GM18505 (cell line): ENCODE results near the gene GALNTL6.
"Not testable (repeated sequence)": the region's sequence is repeated elsewhere in the genome, so short reads cannot be mapped to it uniquely, and the experiment has no call there.

Experiments
- ATAC-seq: cut with Tn5 transposase; IDR thresholded peaks from one replicate; pipeline ENCODE4 v1.9.1; 2021; ENCODE audit not compliant: unreplicated experiment
- POLR2A ChIP-seq: IDR thresholded peaks from 4 replicates; pipeline ENCODE4 v1.6.1; 2011; ENCODE audit warnings: borderline replicate concordance; ENCODE audit not compliant: insufficient read depth, insufficient read length; ENCODE audit errors: extremely low read depth

The GALNTL6 gene

DNA sequence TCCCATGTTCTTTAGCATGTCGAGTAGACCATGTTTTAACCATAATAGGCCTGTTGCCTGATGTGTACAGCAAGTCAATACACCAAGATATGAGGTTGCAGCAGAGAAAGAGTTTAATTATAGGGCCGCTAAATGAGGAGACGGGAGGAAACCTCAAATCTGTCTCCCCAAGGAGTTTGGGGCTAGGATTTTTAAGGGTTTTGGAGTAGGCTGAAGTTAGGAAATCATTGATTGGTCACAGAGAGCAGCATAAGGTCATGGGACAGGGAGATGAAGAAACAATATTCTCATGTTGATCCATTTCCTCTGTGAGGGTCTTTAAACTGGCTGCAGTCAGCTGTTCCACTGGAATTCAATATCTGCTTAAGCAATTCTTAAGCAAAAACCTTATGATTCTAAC lies 1195.2 kb downstream of the GALNTL6 start:
- no peak for ATAC-seq
- no peak for TF ChIP-seq POLR2A

DNA sequence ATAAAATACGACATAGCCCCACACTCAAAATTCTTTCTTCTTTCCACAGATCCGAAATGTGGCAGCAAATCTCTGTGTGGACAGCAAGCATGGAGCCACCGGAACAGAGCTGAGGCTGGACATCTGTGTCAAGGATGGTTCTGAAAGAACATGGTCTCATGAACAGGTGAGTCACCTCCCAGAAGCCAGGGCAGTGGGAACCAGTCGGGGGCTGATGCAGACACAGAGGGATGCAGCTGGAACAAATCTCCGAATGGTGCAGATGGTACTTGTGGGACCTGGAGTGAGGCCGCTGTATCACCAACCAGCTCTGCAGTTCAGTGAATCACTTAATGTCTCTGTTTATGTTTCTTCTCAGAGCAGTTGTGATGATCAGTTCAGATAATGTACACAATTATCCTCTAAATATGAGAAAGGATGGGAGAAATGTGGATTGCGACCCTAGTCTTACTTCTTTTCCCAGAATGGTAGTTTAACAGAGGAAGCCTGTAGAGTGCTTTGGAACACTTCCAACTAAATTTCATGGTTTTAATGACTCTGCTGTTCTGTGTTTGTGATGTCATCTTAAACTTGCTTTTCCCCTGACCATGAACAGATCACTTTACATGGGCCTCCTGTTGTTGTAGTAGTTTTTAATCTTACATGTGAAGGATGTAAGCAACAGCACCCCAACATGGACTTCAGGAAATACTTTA lies 1196.1 kb downstream of the GALNTL6 start:
- no peak for ATAC-seq

DNA sequence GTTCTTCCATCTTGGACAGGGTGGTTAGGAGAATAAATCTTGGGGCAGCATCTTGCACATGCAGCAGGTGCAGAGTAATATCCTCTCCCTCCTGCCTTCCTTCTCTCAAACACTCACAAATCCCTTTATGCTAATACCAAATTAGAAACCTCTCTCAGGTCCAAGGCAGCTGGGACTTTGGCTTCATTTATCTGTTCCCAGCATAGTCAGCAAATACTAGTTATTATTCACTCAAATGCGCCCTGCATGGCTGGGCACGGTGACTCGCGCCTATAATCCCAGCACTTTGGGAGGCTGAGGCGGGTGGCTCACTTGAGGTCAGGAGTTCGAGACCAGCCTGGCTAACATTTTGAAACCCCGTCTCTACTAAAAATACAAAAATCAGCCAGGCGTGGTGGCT lies 1199.4 kb downstream of the GALNTL6 start:
- no peak for TF ChIP-seq POLR2A
- no peak for ATAC-seq

More for the DNA sequence above, 1196.1 kb downstream of the GALNTL6 start:
- no peak for TF ChIP-seq POLR2A

DNA sequence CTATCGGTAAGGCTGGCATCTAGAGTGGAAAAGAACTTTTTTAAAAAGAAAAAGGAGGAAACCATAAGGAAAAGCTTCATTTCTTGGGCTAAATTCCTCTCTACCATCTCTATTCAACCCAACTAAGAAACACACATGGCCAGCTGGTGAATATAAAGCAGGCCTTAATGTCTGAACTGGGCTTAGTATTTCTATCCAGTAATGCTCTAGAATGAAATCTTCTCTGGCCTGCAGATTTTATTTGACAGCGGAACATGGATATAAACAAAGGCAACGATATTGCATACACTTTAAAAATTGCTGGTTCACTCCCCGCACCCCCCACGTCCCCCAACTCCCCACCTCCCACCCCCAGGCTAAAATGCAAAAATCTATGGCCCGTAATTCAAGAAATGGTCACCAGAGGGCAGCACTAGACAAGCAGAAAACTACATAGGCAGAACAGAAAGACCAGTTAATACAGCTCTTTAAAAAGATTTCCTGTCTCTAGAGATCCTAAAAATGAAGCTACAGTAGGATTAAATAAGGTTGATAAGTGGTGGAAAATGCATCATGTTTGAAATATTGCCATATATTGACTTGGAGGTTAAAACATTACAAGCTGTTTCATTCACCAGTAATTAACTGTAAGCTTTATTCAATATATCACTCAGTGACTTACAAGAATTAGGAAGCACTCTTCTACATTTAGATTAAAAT lies 1200.2 kb downstream of the GALNTL6 start:
- ATAC-seq: no peak
- no peak for TF ChIP-seq POLR2A

DNA sequence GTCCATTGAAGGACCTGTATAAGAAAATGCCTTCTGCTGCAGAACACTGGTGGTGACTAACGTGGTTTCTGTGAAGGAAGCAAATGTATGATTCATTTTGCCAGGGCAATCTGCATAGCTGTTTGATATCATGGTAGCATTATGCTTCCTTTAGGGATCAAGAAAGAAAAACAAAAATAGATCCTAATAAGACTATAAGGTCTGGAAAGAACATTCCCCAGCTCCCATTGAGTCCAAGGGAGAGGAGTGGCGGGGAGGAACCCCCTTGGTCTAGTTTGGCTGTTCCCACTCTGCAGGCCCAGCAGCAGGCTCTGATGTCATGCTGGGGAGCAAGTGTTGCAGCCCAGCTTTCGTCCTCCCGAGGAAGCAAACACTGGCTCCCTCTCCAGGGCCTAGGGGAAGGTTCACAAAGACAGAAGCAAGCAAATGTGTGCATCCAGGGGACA lies 1200.9 kb downstream of the GALNTL6 start:
- TF ChIP-seq POLR2A: no peak
- ATAC-seq: no peak

DNA sequence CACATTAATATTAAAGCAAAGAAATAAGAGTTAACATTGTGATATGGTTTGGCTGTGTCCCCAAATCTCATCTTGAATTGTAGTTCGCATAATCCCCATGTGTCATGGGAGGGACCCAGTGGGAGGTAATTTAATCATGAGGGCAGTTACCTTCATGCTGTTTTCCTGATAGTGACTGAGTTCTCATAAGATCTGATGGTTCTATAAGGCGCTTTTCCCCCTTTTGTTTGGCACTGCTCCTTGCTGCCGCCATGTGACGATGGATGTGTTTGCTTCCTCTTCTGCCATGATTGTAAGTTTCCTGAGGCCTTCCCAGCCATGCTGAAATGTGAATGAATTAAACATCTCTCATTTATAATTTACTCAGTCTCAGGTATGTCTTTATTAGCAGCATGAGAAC lies 1201.6 kb downstream of the GALNTL6 start:
- no peak for ATAC-seq

DNA sequence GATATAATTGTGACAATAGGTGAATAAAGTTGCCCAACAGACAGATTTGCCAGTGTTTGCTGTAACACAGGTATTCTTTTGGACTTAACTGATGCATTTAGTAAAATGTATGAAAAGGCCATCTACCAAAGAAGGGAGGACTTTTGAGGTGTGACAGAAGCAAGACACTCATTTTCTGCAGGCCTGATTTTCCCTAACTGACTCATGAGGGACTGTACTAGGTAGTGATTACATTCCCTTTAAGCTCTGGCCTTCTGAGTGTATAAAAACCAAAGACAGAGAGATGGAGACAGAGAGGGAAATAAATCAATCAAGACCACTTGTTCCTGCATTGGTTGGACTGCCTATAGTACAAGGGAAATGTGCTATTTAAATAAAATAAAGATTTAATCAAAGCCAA lies 1204.6 kb downstream of the GALNTL6 start:
- no peak for ATAC-seq
- no peak for TF ChIP-seq POLR2A

More for the DNA sequence above, 1201.6 kb downstream of the GALNTL6 start:
- no peak for TF ChIP-seq POLR2A

DNA sequence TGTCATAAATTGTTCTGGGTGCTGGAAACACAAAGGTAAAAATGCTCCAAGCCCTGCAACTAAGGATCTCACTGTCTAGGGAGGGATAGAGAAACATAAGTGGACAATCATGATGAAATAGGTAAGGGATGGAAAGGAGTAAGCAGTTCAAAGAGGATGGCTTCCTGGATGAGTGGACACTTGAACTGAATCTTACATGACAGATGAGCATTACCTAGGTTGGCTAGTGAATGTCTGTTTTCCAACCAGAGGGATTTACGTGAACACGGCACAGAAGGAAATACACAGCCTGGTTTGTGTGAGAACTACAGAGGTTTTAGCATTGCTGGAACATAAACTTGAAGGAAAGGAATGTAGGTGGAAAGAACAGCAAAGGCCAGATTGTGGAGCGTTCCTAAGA lies 1205.2 kb downstream of the GALNTL6 start:
- ATAC-seq: no peak
- TF ChIP-seq POLR2A: no peak

DNA sequence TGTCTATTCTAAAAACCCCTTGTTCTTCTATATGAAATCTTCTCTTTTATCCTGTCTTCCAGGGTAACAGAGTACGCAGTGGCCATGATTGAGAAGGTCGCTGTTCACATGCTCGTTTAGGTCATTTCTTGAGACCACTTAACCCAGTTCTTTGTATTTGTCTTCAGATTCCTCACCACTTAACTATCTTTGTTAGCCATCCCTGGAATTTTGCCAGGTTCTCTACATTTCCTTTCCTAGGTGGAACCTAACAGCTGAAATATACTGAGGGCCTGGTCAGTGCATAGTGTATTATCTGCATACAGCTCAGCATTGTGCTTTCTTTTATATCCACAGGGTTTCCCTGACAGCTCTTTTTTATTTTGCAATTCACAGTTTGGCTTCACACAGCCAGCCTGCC lies 1206.5 kb downstream of the GALNTL6 start:
- TF ChIP-seq POLR2A: no peak
- no peak for ATAC-seq

DNA sequence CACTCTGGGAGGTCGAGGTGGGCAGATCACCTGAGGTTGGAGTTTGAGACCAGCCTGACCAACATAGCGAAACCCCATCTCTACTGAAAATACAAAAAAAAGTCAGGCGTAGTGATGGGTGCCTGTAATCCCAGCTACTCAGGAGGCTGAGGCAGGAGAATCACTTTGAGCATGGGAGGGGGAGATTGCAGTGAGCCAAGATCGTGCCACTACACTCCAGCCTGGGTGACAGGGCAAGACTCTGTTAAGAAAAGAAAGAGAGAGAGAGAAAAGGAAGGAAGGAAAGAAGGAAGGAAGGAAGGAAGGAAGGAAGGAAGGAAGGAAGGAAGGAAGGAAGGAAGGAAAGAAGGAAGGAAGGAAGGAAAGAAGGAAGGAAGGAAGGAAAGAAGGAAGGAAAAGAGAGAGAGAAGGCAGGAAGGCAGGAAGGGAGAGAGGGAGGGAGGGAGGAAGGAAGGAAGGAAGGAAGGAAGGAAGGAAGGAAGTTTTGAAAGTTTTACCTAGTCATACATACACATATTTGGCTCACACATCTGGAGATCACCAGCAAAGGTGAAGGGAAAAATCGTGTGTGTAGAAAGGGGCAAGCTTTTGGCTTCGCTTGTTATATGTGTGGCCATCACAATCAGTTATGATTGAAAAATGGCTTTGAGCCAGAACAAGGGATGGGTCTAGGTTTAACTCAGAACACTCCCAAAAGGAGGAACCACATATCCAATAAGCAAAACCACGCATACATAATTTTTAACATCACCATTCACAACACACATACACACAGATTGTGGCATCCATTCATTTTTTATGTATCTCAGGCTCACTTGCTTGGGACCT lies 1208.8 kb downstream of the GALNTL6 start:
- ATAC-seq: not testable (repeated sequence)

DNA sequence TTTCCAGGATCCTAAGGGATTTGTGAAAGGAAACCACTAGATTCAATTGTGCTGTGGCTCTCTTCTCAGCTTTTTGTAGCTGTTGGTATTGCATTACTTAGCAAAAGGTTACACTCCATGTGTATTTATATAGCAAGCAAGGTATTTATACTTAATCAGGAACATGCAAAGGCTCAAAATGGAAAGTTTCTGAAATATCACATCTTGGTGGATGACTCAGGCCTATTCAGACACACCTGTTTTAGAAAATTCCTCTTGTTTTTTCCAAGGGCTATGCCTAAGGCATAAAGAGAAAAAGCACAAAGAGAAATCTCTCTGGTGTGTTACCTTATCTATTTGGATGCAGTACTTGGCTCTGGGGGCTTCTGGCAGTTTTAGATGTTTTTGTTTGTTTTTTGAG lies 1211.0 kb downstream of the GALNTL6 start:
- TF ChIP-seq POLR2A: no peak
- no peak for ATAC-seq

DNA sequence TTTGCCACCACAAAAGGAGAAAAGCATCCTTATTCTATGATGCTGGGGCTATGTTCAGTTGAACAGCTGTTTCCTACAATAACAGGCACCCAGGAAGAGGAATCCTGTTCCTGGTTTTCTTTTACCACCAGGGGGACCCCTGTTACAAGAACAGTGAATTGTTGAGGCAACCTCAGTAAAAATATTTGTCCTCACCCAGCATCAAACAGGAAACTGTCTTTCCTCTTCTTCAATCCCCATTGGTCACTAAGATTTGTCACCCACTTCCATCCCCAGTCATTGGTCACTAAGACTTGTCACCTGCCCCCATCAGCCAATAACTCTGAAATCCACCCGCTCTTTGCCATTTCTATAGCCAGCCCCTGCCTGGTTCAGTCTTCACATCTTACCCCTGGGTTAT lies 1211.9 kb downstream of the GALNTL6 start:
- no peak for TF ChIP-seq POLR2A
- ATAC-seq: peak; percentile 71

DNA sequence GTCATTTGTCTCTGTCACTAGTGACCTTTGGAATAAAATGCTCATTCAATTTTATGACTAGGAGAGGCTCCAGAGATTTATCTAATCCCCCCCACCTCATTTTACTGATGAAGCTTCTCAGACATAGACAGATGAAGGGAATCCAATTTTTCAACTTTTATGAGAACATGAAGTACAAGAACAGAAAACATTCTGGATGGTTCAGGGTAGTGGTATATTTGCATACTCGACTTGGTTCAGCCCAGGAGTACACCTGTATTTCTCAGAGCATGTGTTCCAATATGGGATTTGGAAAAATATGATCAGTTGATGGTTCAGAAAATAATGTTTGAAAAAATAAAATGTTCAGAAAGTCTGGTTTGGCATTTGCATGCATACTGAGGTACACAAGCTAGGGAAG lies 1224.0 kb downstream of the GALNTL6 start:
- ATAC-seq: no peak
- no peak for TF ChIP-seq POLR2A
